Hepatocyte (in vitro differentiated cells): ENCODE data around the gene CXorf66.

ENCODE experiments used
- EZH2 ChIP-seq: fragments of 200-600 bp; sonication (generic); IDR thresholded peaks from 2 replicates; pipeline ENCODE4 v1.6.1; 2016; ENCODE audit warnings: antibody characterized with exemption, mild to moderate bottlenecking, borderline replicate concordance
- EZH2phosphoT487 ChIP-seq: fragments of 200-600 bp; sonication (generic); IDR thresholded peaks from one replicate; pipeline ENCODE4 v1.6.1; 2018; ENCODE audit warnings: antibody characterized with exemption, mild to moderate bottlenecking, low read depth, moderate library complexity; ENCODE audit not compliant: unreplicated experiment, severe bottlenecking
- TF ChIP-seq, protein P1 (sequence below): fragments of 200-600 bp; sonication (generic); IDR thresholded peaks from 2 replicates; pipeline ENCODE4 v1.5.1; 2016; ENCODE audit warnings: antibody characterized with exemption, mild to moderate bottlenecking; ENCODE audit not compliant: poor library complexity

DNA sequence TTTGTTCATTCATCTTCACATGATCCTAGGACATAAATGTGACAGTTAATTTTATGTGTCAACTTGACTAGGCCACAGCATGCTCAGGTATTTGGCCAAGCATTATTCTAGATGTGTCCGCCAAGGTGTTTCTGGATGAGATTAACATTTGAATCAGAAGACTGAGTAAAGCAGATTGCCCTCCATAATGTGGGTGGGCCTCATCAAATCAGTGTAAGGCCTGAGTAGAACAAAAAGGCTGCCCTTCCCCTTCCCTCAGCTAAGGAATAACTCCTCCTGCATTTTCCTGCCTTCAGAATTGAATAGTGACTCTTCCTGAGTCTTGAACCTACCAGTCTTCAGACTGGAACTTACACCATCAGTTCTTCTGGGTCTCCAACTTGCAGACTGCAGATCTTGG is 50.9 kb downstream of the CXorf66 start:
- TF ChIP-seq, protein P1, sequence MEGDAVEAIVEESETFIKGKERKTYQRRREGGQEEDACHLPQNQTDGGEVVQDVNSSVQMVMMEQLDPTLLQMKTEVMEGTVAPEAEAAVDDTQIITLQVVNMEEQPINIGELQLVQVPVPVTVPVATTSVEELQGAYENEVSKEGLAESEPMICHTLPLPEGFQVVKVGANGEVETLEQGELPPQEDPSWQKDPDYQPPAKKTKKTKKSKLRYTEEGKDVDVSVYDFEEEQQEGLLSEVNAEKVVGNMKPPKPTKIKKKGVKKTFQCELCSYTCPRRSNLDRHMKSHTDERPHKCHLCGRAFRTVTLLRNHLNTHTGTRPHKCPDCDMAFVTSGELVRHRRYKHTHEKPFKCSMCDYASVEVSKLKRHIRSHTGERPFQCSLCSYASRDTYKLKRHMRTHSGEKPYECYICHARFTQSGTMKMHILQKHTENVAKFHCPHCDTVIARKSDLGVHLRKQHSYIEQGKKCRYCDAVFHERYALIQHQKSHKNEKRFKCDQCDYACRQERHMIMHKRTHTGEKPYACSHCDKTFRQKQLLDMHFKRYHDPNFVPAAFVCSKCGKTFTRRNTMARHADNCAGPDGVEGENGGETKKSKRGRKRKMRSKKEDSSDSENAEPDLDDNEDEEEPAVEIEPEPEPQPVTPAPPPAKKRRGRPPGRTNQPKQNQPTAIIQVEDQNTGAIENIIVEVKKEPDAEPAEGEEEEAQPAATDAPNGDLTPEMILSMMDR: no peak
- TF ChIP-seq EZH2: no peak
- TF ChIP-seq EZH2phosphoT487: no peak
